M059J (cell line): Measurements from ENCODE around the gene GPBAR1. TPM values are rescaled to one million over a fixed set of nuclear protein-coding genes. Genes with fewer than 3 reads are reported as not detected.
A peak's percentile ranks its signal among the peaks of the same experiment; 100 is the strongest.

ENCODE experiments used
- DNase-seq: peaks from one replicate; pipeline ENCODE4 v3.0.0-alpha.2; 2012; ENCODE audit warnings: low read depth
- total RNA-seq: library from RNA; depleted of rRNA; stranded (reverse); fragments of >200 nt; shearing (Covaris generic); gene quantifications from 2 replicates; pipeline ENCODE4 v1.2.3, GENCODE V29; 2014

Gene GPBAR1
- total RNA-seq, 1 experiment from 2014 or later, result 0.37 TPM

GRCh38 chr2:218285604-218286003 is 24.8 kb downstream of the GPBAR1 start:
- peak; percentile 71 for DNase-seq

GRCh38 chr2:218286570-218287459 is 26.0 kb downstream of the GPBAR1 start:
- peak; percentile 95 for DNase-seq

DNA sequence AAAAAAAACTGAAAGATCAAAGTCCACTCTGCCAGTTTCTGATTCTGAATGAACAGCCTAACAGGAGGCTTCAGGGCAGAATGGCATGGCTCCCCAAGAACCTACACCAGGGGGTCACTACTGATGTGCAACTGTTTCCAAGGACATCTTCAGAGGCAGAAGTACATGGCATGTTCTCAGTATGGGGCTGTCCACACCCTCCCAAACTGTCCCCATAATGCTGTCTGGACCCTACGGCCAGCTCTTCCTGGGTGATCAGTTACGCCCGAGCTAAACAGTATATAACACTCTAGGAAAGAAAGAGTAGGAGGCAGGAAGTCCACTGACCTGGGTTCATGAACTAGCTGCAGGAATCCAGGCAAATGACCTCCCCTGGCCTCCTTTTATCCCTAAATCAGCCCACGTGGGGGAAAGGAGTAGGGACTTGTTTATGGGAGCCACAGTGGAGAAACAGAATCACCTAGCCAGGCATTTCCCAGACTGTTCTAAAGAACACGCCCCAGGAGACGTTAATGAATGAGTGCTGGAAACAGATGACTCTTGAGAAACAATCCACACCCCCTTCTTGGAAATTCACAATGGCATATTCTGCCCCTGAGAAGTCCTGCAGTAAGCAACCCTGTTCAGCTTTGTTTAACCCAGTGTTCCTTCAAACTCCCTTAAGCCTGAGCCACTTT is 29.0 kb downstream of the GPBAR1 start:
- DNase-seq, result no peak

- DNase-seq, result no peak
These were observed 29.8 kb downstream of the GPBAR1 start for GRCh38 chr2:218290316-218291261.

- no peak for DNase-seq
These were observed 30.7 kb downstream of the GPBAR1 start for GRCh38 chr2:218291318-218292047.

- DNase-seq, result peak; percentile 55
These were observed 31.5 kb downstream of the GPBAR1 start, which contains the start of gene TMBIM1 for GRCh38 chr2:218292048-218293014. Gene TMBIM1 (minus strand): TSS chr2:218292503. CDS start chr2:218282141, 10,362 bp downstream.

GRCh38 chr2:218293715-218294429 is 33.1 kb downstream of the GPBAR1 start:
- no peak for DNase-seq

- no peak for DNase-seq
These were observed 33.7 kb downstream of the GPBAR1 start for GRCh38 chr2:218294430-218295022.

GRCh38 chr2:218295029-218295428 is 34.2 kb downstream of the GPBAR1 start:
- no peak for DNase-seq

GRCh38 chr2:218296200-218296599 is 35.4 kb downstream of the GPBAR1 start:
- no peak for DNase-seq

DNA sequence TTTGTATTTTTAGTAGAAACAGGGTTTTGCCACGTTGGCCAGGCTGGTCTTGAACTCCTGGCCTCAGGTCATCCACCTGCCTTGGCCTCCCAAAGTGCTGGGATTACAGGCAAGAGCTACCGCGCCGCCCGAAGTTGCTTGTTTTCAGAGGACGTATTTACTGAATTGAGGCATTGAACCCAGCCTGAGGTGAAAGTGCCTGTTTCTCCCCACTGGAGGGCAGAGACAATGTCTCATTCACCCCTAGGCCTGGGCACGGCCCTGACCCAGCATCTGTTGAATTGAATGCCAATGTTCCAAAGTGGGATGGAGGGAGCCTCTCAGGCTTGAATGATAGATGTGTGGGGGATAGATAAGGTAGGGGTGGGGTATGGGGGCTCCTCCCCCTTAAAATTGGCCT is 36.0 kb downstream of the GPBAR1 start:
- no peak for DNase-seq

GRCh38 chr2:218298314-218298875 is 37.6 kb downstream of the GPBAR1 start:
- DNase-seq, result no peak

DNA sequence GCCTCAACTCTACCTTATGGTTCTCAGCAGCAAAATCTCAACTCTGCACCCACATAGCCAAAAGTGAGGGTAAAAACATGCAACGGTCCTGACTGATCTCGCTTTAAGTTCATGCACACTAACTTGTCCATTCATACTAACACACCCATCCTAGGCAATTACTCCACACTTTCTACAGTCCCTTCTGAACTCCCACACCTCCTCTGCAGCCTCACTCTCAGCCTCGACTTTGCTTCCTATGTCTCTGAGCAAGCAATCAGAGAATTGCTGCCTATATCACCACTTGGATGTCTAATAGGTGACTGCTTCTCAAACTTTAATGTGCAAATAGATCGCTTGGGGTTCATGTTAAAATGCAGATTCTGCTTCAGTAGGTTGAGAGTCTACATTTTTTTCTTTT is 39.3 kb downstream of the GPBAR1 start:
- no peak for DNase-seq

DNA sequence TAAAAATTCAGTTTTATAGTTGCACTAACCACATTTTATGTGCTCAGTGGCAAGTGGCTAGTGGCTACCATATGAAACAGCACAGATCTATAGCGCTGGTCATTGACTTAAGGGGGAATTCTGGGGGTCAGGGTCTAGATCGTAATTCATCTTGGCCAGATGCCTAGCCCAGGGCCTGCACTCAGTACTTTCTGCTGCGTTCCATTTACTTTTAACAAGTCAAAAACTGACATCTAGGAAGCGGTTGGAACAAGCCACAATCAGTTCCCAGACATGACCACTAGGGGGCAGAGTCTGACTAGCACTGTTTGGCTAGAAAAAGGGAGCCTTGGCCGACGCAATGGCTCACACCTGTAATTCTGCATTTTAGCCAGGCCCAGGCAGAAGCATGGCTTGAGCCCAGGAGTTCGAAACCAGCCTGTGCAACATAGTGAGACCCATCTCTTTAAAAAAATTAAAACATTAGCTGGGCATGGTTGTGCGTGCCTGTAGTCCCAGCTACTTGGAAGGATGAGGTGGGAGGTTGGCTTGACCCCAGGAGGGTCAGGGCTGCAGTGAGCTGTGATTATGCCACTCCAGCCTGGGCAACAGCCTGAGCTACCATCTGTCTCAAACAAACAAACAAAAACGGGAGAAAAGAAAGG is 40.5 kb downstream of the GPBAR1 start:
- peak; percentile 76 for DNase-seq

- DNase-seq, result no peak
These were observed 44.6 kb downstream of the GPBAR1 start for GRCh38 chr2:218305383-218305782.

GRCh38 chr2:218306184-218306920 is 45.5 kb downstream of the GPBAR1 start:
- DNase-seq, result no peak

- no peak for DNase-seq
These were observed 46.7 kb downstream of the GPBAR1 start for GRCh38 chr2:218307415-218308090.
